IMR-90 (cell line): ENCODE data around the gene CIAO2B. TPM values are rescaled to one million over a fixed set of nuclear protein-coding genes. Genes with fewer than 3 reads are reported as not detected.

Source experiments
- ATAC-seq: fragments of 200-7000 bp; cut with Tn5 transposase; 2 replicates; pipeline ENCODE4 v1.9.1; 2020; ENCODE audit warnings: low read depth, mild to moderate bottlenecking, moderate library complexity
- BruUV-seq: library from RNA; stranded (reverse); fragments of 400-500 nt; replicated peaks from 2 replicates; lab custom pipeline; 2021; lab: Mats Ljungman, UMichigan
- CTCF ChIA-PET: fragments of 300-600 bp; formaldehyde crosslinking; extraction: SDS; loops from one replicate; lab custom pipeline; 2021; ENCODE audit warnings: antibody characterized with exemption; lab: Yijun Ruan, JAX
- POLR2A ChIA-PET: fragments of 300-600 bp; sonication (Branson Sonifier 250); formaldehyde crosslinking; loops from one replicate; lab custom pipeline; 2022; ENCODE audit warnings: antibody characterized with exemption; ENCODE audit not compliant: unreplicated experiment; lab: Charles Lee
- DNase-seq: peaks from one replicate; pipeline ENCODE4 v3.0.0; 2013
- H2AFZ ChIP-seq: replicated peaks from 2 replicates; pipeline ENCODE3; 2013; ENCODE audit warnings: low read length, mild to moderate bottlenecking; ENCODE audit not compliant: poor library complexity
- H2AK5ac ChIP-seq: 2 replicates; pipeline ENCODE4 v1.6.1; 2013; ENCODE audit warnings: low read depth, low read length, inconsistent platforms
- H2AK9ac ChIP-seq: replicated peaks from 2 replicates; pipeline ENCODE3; 2013; ENCODE audit warnings: mild to moderate bottlenecking, low read depth, low read length, moderate library complexity; ENCODE audit not compliant: poor library complexity
- H2BK120ac ChIP-seq: 2 replicates; pipeline ENCODE4 v1.6.1; 2013; ENCODE audit warnings: low read depth, low read length, inconsistent platforms
- H2BK15ac ChIP-seq: 3 replicates; pipeline ENCODE4 v1.6.1; 2013; ENCODE audit warnings: low read depth, low read length, inconsistent platforms
- H2BK20ac ChIP-seq: 2 replicates; pipeline ENCODE4 v1.6.1; 2013; ENCODE audit warnings: low read depth, mild to moderate bottlenecking, inconsistent platforms, low read length, moderate library complexity
- H2BK5ac ChIP-seq: 2 replicates; pipeline ENCODE4 v1.6.1; 2013; ENCODE audit warnings: mild to moderate bottlenecking, low read depth, low read length, inconsistent platforms; ENCODE audit not compliant: poor library complexity, severe bottlenecking
- H3K14ac ChIP-seq: replicated peaks from 2 replicates; pipeline ENCODE4 v1.6.1; 2013; ENCODE audit warnings: low read depth, low read length, inconsistent platforms
- H3K18ac ChIP-seq: 2 replicates; pipeline ENCODE4 v1.6.1; 2013; ENCODE audit warnings: low read depth, low read length, control low read depth
- H3K23ac ChIP-seq: 2 replicates; pipeline ENCODE4 v1.6.1; 2013; ENCODE audit warnings: low read depth, low read length, inconsistent platforms
- H3K27ac ChIP-seq: 2 replicates; pipeline ENCODE4 v1.5.1; 2013; ENCODE audit warnings: mild to moderate bottlenecking, control low read depth, low read length; ENCODE audit not compliant: insufficient read depth
- H3K27me3 ChIP-seq: 2 replicates; pipeline ENCODE4 v1.6.1; 2013; ENCODE audit warnings: low read length; ENCODE audit not compliant: control insufficient read depth, insufficient read depth
- H3K36me3 ChIP-seq: 2 replicates; pipeline ENCODE4 v1.6.1; 2013; ENCODE audit warnings: low read length, mixed read lengths; ENCODE audit not compliant: control insufficient read depth, insufficient read depth
- H3K4ac ChIP-seq: 2 replicates; pipeline ENCODE4 v1.6.1; 2013; ENCODE audit warnings: low read depth, low read length, inconsistent platforms
- H3K4me1 ChIP-seq: 2 replicates; pipeline ENCODE4 v1.6.1; 2013; ENCODE audit warnings: low read length, mixed read lengths; ENCODE audit not compliant: control insufficient read depth, insufficient read depth
- H3K4me2 ChIP-seq: 2 replicates; pipeline ENCODE4 v1.6.1; 2013; ENCODE audit warnings: low read depth, mild to moderate bottlenecking, control low read depth, low read length, moderate library complexity
- H3K4me3 ChIP-seq: 2 replicates; pipeline ENCODE4 v1.5.1; 2013; ENCODE audit warnings: low read depth, mild to moderate bottlenecking, control low read depth, low read length, moderate library complexity; ENCODE audit not compliant: insufficient read depth
- H3K56ac ChIP-seq: 2 replicates; pipeline ENCODE4 v1.6.1; 2013; ENCODE audit warnings: low read length, inconsistent platforms; ENCODE audit not compliant: insufficient read depth; ENCODE audit errors: extremely low read depth
- H3K79me1 ChIP-seq, 2 experiments: 2 replicates each; pipeline ENCODE4 v1.6.1; 2013; ENCODE audit warnings: low read length in 2 of 2, inconsistent platforms in 1 of 2, low read depth in 1 of 2
- H3K9ac ChIP-seq: 2 replicates; pipeline ENCODE4 v1.6.1; 2013; ENCODE audit warnings: low read depth, low read length, control low read depth
- H3K9me1 ChIP-seq: 2 replicates; pipeline ENCODE4 v1.6.1; 2013; ENCODE audit warnings: low read length, inconsistent platforms; ENCODE audit not compliant: insufficient read depth
- H3K9me3 ChIP-seq: 2 replicates; pipeline ENCODE4 v1.6.1; 2013; ENCODE audit warnings: low read length; ENCODE audit not compliant: control insufficient read depth, insufficient read depth
- H4K20me1 ChIP-seq: 2 replicates; pipeline ENCODE4 v1.6.1; 2013; ENCODE audit warnings: low read length, inconsistent platforms; ENCODE audit not compliant: insufficient read depth
- H4K5ac ChIP-seq: 2 replicates; pipeline ENCODE4 v1.6.1; 2013; ENCODE audit warnings: mild to moderate bottlenecking, low read depth, low read length, control low read depth
- H4K8ac ChIP-seq, 2 experiments: 2 replicates each; pipeline ENCODE4 v1.6.1; 2013; ENCODE audit warnings: low read depth in 2 of 2, low read length in 2 of 2, control low read depth in 1 of 2, inconsistent platforms in 1 of 2
- H4K91ac ChIP-seq: 2 replicates; pipeline ENCODE4 v1.6.1; 2013; ENCODE audit warnings: low read depth, low read length, inconsistent platforms; ENCODE audit not compliant: insufficient read depth
- BHLHE40 ChIP-seq: fragments of 150-350 bp; IDR thresholded peaks from 2 replicates; pipeline ENCODE4 v1.6.1; 2016; ENCODE audit warnings: mild to moderate bottlenecking, low read depth, low read length
- CEBPB ChIP-seq: IDR thresholded peaks from 2 replicates; pipeline ENCODE4 v1.6.1; 2012; ENCODE audit warnings: low read depth, low read length, improper control_type of control experiment
- CHD1 ChIP-seq: IDR thresholded peaks from 2 replicates; pipeline ENCODE4 v1.6.1; 2012; ENCODE audit warnings: low read depth, low read length, improper control_type of control experiment
- FOS ChIP-seq: fragments of 150-350 bp; IDR thresholded peaks from 2 replicates; pipeline ENCODE4 v1.6.1; 2016; ENCODE audit warnings: low read depth, low read length
- MAFK ChIP-seq: IDR thresholded peaks from 2 replicates; pipeline ENCODE4 v1.6.1; 2012; ENCODE audit warnings: low read depth, low read length, improper control_type of control experiment
- MAZ ChIP-seq: IDR thresholded peaks from 2 replicates; pipeline ENCODE4 v1.6.1; 2012; ENCODE audit warnings: low read depth, mild to moderate bottlenecking, low read length, improper control_type of control experiment, moderate library complexity, borderline replicate concordance
- MXI1 ChIP-seq: IDR thresholded peaks from 2 replicates; pipeline ENCODE4 v1.6.1; 2012; ENCODE audit warnings: low read depth, mild to moderate bottlenecking, low read length, moderate library complexity, borderline replicate concordance
- NFE2L2 ChIP-seq: fragments of 150-350 bp; IDR thresholded peaks from 2 replicates; pipeline ENCODE4 v1.6.1; 2016; ENCODE audit warnings: low read depth, mild to moderate bottlenecking, low read length
- POLR2A ChIP-seq: IDR thresholded peaks from 2 replicates; pipeline ENCODE4 v1.6.1; 2012; ENCODE audit warnings: mild to moderate bottlenecking, low read depth, low read length
- RCOR1 ChIP-seq: IDR thresholded peaks from 2 replicates; pipeline ENCODE4 v1.6.1; 2012; ENCODE audit warnings: mild to moderate bottlenecking, low read length, improper control_type of control experiment; ENCODE audit not compliant: insufficient replicate concordance
- RFX5 ChIP-seq: IDR thresholded peaks from 2 replicates; pipeline ENCODE4 v1.8.0; 2012; ENCODE audit warnings: low read depth, mild to moderate bottlenecking, low read length, moderate library complexity
- SMC3 ChIP-seq: fragments of 150-350 bp; IDR thresholded peaks from 2 replicates; pipeline ENCODE4 v1.6.1; 2016; ENCODE audit warnings: low read depth, mild to moderate bottlenecking, antibody characterized with exemption, low read length, moderate library complexity
- WGBS, 2 experiments: methylation state at CpG; one replicate each; pipeline versions ENCODE4 v1.1.5 to v1.1.7; 2013; ENCODE audit warnings: missing lambda C conversion rate in 2 of 2; ENCODE audit not compliant: insufficient read length in 1 of 2; ENCODE audit errors: extremely low coverage in 2 of 2; 5-methylcytosine and 5-hydroxymethylcytosine counted together
- dilution Hi-C: fragments of 300-500 bp; cut with HindIII; formaldehyde crosslinking; loops from one replicate; pipeline ENCODE4 v1.14.3; 2018; ENCODE audit warnings: low sequenced_read_pairs; ENCODE audit not compliant: unreplicated experiment
- in situ Hi-C: fragments of 300-500 bp; cut with MboI; formaldehyde crosslinking; loops from 3 replicates; pipeline ENCODE4 v1.14.3; 2019; ENCODE audit warnings: low sequenced_read_pairs, inconsistent platforms, mixed read lengths
- intact Hi-C: fragments of 100-400 bp; cut with micrococcal nuclease; formaldehyde crosslinking; loops from 2 replicates; pipeline ENCODE4 v1.10.0; 2022
- polyA plus RNA-seq, 3 experiments: library from polyadenylated mRNA; depleted of rRNA; stranded (reverse); fragments of >200 nt; gene quantifications; 2 replicates each; pipeline ENCODE4 v1.2.3, GENCODE V29; 2012; ENCODE audit warnings: low replicate concordance in 1 of 3
- total RNA-seq: library from RNA; depleted of rRNA; stranded (reverse); fragments of >200 nt; gene quantifications from 2 replicates; pipeline ENCODE4 v1.2.3, GENCODE V29; 2012
- TF ChIP-seq, protein P1 (sequence below): fragments of 150-350 bp; IDR thresholded peaks from 2 replicates; pipeline ENCODE4 v1.6.1; 2017; ENCODE audit warnings: mild to moderate bottlenecking, antibody characterized with exemption, low read length, low read depth
- TF ChIP-seq, protein P2 (sequence below): fragments of 150-350 bp; IDR thresholded peaks from 2 replicates; pipeline ENCODE4 v1.6.1; 2016; ENCODE audit warnings: low read depth, mild to moderate bottlenecking, low read length, moderate library complexity, borderline replicate concordance
- TF ChIP-seq, protein P3 (sequence below): conservative IDR thresholded peaks from 2 replicates; pipeline ENCODE4 v1.5.1; 2012; ENCODE audit warnings: mild to moderate bottlenecking, low read depth, low read length, improper control_type of control experiment

The CIAO2B gene
- total and polyA plus RNA-seq, 2 of the 4 experiments (the other 2 are of a cell fraction): 148 to 234 TPM

DNA sequence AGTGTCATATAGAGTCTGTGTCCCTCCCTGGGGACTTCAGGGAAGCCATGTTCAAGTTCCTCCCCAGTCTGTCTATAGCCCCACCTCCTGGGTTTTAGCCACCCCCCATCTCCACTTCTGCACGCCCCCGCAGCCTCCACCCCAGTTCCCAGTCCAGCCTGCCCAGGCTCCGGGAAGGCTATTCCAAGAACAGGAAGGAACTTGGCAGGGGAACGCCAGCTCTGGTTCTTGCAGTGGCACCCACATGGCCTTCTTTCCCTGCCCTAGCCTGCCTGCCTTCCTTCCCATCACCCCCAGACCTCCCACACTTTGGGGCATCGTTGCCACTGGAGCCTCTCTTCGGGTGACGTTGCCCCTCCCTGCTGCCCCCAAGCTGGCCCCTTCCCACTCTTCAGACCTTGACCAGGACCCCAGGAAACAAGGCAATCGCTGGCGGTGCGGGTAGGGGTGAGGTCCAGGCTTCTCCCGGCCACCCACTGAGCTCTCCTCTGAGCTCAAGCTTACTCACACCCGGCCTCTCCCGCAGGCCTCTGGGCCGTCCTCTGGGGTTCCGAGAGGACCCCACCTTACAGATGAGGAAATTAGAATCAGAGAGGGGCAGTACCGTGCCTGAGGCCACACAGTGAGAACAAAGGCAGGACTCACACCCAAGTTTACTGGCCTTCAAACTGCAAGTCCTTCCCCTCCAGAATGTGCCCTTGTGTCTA lies 45.0 kb upstream of the CIAO2B start:
- ATAC-seq: peak; percentile 13; the same call in 1 of the 2 replicates
- POLR2A ChIA-PET: no interaction called here
- DNase-seq: no peak
- no peak for TF ChIP-seq SMC3
- TF ChIP-seq CHD1: no peak
- no peak for TF ChIP-seq POLR2A
- TF ChIP-seq, protein P1, sequence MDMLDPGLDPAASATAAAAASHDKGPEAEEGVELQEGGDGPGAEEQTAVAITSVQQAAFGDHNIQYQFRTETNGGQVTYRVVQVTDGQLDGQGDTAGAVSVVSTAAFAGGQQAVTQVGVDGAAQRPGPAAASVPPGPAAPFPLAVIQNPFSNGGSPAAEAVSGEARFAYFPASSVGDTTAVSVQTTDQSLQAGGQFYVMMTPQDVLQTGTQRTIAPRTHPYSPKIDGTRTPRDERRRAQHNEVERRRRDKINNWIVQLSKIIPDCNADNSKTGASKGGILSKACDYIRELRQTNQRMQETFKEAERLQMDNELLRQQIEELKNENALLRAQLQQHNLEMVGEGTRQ: no peak
- TF ChIP-seq BHLHE40: no peak
- no peak for TF ChIP-seq RCOR1
- no peak for TF ChIP-seq RFX5
- TF ChIP-seq, protein P2, sequence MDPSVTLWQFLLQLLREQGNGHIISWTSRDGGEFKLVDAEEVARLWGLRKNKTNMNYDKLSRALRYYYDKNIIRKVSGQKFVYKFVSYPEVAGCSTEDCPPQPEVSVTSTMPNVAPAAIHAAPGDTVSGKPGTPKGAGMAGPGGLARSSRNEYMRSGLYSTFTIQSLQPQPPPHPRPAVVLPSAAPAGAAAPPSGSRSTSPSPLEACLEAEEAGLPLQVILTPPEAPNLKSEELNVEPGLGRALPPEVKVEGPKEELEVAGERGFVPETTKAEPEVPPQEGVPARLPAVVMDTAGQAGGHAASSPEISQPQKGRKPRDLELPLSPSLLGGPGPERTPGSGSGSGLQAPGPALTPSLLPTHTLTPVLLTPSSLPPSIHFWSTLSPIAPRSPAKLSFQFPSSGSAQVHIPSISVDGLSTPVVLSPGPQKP: no peak
- TF ChIP-seq MXI1: no peak
- TF ChIP-seq MAFK: no peak
- no peak for TF ChIP-seq NFE2L2
- no peak for TF ChIP-seq CEBPB
- TF ChIP-seq, protein P3, sequence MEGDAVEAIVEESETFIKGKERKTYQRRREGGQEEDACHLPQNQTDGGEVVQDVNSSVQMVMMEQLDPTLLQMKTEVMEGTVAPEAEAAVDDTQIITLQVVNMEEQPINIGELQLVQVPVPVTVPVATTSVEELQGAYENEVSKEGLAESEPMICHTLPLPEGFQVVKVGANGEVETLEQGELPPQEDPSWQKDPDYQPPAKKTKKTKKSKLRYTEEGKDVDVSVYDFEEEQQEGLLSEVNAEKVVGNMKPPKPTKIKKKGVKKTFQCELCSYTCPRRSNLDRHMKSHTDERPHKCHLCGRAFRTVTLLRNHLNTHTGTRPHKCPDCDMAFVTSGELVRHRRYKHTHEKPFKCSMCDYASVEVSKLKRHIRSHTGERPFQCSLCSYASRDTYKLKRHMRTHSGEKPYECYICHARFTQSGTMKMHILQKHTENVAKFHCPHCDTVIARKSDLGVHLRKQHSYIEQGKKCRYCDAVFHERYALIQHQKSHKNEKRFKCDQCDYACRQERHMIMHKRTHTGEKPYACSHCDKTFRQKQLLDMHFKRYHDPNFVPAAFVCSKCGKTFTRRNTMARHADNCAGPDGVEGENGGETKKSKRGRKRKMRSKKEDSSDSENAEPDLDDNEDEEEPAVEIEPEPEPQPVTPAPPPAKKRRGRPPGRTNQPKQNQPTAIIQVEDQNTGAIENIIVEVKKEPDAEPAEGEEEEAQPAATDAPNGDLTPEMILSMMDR: no peak
- no peak for TF ChIP-seq FOS
- no peak for TF ChIP-seq MAZ

More for the DNA sequence above, 45.0 kb upstream of the CIAO2B start:
- WGBS, 2 experiments: 44% methylated on average over 8 of the region's 16 CpGs; no CpG with 5 or more reads in 1 of the 2 experiments
- no peak overlapping the region for H4K5ac ChIP-seq
- CTCF ChIA-PET: interaction anchor here (1.6 kb wide), 1 partner anchor 122 kb away, joined by 5 read pairs; no protein-coding TSS in a partner anchor
- H3K4me2 ChIP-seq: no peak overlapping the region
- no peak overlapping the region for H3K18ac ChIP-seq
- no peak overlapping the region for H3K14ac ChIP-seq
- H3K4me3 ChIP-seq: no peak overlapping the region
- no peak overlapping the region for H4K91ac ChIP-seq
- H3K36me3 ChIP-seq: no peaks in the 10 kb centered on the region
- H3K27me3 ChIP-seq: no peaks in the 10 kb centered on the region; the same call in 1 of the 2 replicates
- H3K9ac ChIP-seq: no peak overlapping the region
- H4K20me1 ChIP-seq: no peaks in the 10 kb centered on the region
- in situ Hi-C loops: no loop called here
- H3K23ac ChIP-seq: no peak overlapping the region
- H2AK9ac ChIP-seq: no peak overlapping the region
- dilution Hi-C loops: no loop called here
- no peak overlapping the region for H3K56ac ChIP-seq
- H2BK120ac ChIP-seq: no peak overlapping the region
- H3K27ac ChIP-seq: no peak overlapping the region
- intact Hi-C loops: no loop called here
- peak overlapping the region; percentile 65 for H2AK5ac ChIP-seq
- no peak overlapping the region; the same call in 1 of the 2 replicates for H3K4ac ChIP-seq
- no peaks in the 10 kb centered on the region for H3K9me1 ChIP-seq
- H2BK15ac ChIP-seq: no peak overlapping the region
- no TSS peak for BruUV-seq
- H2BK20ac ChIP-seq: no peak overlapping the region
- H2AFZ ChIP-seq: peak overlapping the region; percentile 69
- H3K4me1 ChIP-seq: no peaks in the 10 kb centered on the region; the same call in 1 of the 2 replicates
- no peaks in the 10 kb centered on the region for H3K9me3 ChIP-seq
- H4K8ac ChIP-seq: no peak overlapping the region
- no peak overlapping the region for H2BK5ac ChIP-seq
- H3K79me1 ChIP-seq: no peaks in the 10 kb centered on the region
